Left forelimb (tissue), 1 donor: Measurements from ENCODE around the gene TLCD3A.
"Not testable (repeated sequence)": the region's sequence is repeated elsewhere in the genome, so short reads cannot be mapped to it uniquely, and the experiment has no call there.

Experiments used
- DNase-seq: peaks from one replicate; pipeline ENCODE4 v3.0.0-alpha.2; 2018; ENCODE audit warnings: low spot score

Gene TLCD3A

DNA sequence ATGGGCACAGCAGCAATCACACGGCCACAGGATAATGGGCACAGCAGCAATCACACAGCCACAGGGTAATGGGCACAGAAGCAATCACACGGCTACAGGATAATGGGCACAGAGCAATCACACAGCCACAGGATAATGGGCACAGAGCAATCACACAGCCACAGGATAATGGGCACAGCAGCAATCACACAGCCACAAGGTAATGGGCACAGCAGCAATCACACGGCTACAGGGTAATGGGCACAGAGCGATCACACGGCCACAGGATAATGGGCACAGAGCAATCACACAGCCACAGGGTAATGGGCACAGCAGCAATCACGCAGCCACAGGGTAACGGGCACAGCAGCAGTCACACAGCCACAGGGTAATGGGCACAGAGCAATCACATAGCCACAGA is 17.0 kb downstream of the TLCD3A start:
- DNase-seq, result not testable (repeated sequence)

GRCh38 chr17:750431-751037 is 18.1 kb downstream of the TLCD3A start:
- no peak for DNase-seq

DNA sequence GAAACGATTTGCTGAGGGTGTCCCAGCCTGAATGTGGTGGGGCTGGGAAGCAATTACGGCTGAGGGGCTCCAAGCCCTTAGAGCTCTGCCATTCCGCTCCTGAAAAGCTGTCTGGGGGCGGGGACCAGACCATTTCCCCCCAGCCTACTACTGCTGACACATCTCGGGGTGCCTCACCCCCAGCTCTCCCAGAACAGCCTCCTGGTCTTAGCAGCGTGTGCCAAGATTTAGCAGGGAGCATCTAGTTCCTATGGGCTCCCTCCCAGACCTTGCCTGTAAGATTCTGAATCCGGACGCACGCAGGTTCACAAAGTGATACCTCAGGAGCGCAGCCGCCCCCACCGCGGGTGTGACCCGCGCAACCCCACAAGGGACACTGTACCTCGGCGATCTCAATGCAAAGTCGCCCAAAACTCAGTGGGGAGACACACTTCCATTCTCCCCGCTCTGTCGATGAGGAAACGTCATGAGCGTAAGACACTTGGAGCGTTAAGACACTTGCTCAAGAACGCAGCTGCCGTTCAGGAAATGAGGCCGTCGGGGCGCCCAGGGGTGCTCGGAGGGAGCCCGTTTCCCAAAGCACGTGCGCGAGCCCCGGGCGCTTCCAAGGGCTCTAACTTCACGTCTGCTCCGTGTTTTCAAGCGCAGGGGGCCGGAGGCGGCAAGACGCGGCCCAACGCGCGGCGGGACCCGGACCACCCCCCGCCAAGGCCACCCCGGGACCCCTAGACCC is 19.0 kb downstream of the TLCD3A start:
- DNase-seq, result no peak

GRCh38 chr17:752002-752619 is 19.7 kb downstream of the TLCD3A start, which contains the start of gene GEMIN4:
GEMIN4 (minus strand) TSS chr17:752264; CDS start chr17:752142, 122 bp downstream.
- DNase-seq, result peak; percentile 98

- peak; percentile 80 for DNase-seq
These were observed 20.3 kb downstream of the TLCD3A start for GRCh38 chr17:752620-753219.

DNA sequence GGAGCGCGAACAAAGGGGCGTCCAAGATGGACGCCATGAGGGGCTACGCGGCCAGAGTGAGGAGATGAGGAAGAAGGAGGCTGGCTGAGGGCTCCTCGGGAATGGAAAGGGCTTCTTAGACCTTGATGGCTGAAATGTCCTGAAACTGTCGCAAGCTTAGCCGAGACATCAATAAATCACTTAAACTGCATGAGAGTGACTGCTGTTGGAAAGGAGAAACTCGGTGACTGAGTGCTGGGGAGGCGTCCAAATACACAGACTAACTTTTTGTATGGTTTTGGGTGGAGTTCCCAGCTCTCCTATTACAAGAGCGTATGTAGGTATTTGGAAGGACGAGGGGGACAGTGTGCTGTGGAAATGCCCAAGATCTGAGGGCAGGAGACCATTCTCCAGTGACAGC is 21.0 kb downstream of the TLCD3A start:
- DNase-seq, result no peak

DNA sequence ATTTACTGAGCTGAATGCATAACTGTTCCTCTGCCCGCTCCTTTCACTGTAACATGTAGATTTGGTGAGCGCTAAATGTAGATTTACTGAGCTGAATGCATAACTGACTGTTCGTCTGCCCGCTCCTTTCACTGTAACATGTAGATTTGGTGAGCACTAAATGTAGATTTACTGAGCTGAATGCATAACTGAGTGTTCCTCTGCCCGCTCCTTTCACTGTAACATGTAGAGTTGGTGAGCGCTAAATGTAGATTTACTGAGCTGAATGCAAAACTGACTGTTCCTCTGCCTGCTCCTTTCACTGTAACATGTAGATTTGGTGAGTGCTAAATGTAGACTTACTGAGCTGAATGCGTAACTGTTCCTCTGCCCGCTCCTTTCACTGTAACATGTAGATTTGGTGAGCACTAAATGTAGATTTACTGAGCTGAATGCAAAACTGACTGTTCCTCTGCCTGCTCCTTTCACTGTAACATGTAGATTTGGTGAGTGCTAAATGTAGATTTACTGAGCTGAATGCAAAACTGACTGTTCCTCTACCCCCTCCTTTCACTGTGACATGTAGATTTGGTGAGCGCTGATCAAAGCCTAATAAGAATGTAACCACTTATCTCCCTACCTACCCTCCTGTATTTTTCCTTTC is 23.0 kb downstream of the TLCD3A start:
- not testable (repeated sequence) for DNase-seq

- DNase-seq, result not testable (repeated sequence)
These were observed 23.7 kb downstream of the TLCD3A start for GRCh38 chr17:756010-756567.

GRCh38 chr17:759964-760363 is 27.6 kb downstream of the TLCD3A start:
- no peak for DNase-seq

DNA sequence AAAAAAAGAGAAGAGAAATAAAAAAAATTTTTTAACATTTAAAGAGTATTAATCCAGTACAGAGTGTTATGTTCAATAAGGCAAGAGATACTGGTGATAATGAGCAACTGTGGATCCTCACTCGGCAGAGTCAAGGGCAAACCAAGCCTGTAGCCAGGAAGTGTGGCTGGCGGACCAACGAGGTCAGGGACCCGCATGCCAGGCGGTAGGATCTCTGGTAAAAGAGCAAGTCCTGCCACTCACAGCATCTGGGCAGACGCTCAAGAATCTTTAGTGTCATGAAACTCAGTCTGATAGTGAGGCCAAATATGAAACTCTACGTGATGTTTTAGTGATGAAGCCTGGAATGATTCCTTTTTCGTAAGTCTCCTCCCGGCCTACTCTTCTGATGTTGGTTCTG is 28.0 kb downstream of the TLCD3A start:
- no peak for DNase-seq

GRCh38 chr17:767076-767475 is 34.7 kb downstream of the TLCD3A start:
- no peak for DNase-seq

DNA sequence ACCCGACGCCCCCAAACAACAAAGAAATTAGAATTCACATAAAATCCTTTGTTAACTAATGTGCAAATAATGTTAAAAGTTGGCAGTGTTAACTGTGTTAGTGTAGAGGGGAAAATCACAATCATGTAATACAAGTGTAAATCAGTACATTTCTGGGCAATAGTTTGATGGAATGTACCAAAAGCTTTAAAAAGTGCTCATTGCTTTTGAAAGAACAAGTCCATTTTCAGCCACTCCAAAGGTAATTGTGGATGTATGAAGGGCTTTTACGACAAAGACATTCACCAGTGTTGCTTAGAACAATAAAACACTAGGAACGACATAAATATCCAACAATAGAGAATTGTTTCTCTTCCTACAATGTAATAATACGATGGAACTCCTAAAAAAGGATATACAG is 40.6 kb downstream of the TLCD3A start:
- no peak for DNase-seq

- no peak for DNase-seq
These were observed 41.3 kb downstream of the TLCD3A start for GRCh38 chr17:773467-774312.

DNA sequence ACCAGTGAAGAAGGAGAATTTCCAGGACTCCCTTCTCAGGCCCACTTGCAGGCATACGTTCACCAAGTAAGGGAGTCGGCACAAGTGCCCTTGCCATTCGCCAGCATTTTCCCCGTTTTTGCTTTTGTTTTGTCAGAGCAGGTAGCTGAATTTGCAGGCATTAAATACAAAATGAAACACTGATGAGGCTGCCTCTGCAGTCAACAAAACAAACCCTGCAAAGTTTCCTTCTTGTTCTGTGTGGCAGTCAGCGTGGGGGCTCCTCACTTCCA is 41.9 kb downstream of the TLCD3A start:
- no peak for DNase-seq

- DNase-seq, result no peak
These were observed 45.7 kb downstream of the TLCD3A start for GRCh38 chr17:778096-778495.

DNA sequence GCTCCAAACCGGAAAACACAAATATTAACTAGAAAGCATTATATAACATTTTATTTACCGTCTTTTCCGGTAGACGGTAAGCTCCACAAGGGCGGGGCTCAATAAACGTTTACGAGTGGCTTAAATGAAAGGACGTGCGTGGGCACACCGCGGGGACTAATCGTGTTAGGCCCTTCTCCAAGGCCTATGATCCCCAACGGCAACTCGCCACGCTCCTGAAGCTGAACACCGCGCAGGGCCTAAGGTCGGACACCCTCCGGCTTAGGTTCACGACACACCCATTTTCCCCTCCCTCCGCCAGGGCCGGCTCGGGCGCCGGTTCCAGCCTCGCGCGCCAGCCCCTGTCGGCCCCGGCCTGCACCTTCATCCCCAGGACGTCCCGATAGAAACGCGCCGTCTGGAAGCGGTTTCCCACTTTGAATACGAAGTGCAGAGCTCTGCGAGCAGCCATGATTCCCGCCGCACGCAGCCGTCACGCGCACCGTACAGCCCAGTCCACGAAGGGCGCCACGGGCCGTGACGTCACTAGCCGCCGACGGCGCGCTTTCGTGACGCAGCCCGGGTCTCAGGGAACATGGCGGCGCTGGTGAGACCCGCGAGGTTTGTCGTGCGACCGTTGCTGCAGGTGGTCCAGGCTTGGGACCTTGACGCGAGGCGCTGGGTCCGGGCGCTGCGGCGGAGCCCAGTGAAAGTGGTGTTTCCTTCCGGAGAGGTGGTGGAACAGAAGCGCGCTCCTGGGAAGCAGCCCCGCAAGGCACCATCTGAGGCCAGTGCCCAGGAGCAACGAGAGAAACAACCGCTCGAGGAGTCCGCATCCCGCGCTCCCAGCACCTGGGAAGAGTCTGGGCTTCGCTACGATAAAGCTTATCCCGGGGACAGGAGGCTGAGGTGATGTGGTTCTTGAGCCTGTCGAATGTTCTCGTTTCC is 49.7 kb downstream of the TLCD3A start, which contains the start of the genes GLOD4 and MRM3:
TSS of gene GLOD4 (minus strand) at position 476 of the 927 bp plus-strand sequence. CDS start at position 451, 25 bp downstream.
TSS of gene MRM3 (plus strand) at position 549 of the 927 bp plus-strand sequence. CDS start at position 575, 26 bp downstream.
- DNase-seq, result peak; percentile 99

GRCh38 chr17:784143-784542 is 51.7 kb downstream of the TLCD3A start:
- DNase-seq, result no peak

- not testable (repeated sequence) for DNase-seq
These were observed 53.5 kb downstream of the TLCD3A start for GRCh38 chr17:785901-786300.

- no peak for DNase-seq
These were observed 55.3 kb downstream of the TLCD3A start for GRCh38 chr17:787641-788221.

DNA sequence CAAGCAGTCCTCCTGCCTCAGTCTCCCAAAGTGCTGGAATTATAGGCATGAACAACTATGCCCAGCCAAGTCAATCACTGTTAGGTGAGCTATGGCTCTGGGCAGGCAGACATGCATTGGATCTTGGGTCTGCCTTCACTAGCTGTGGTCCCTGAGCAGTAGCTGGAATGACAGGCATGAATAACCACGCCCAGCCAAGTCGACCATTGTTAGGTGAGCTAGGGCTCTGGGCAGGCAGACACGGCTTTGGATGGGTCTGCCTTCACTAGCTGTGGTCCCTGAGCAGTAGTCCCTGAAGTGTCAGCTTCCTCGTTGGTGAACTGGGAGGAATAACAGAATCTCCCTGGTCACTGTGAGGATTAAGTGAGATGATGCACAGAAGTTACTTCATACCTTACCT is 56.2 kb downstream of the TLCD3A start:
- DNase-seq, result no peak
